HL-60 (cell line): ENCODE measurements around the gene ARX.

Experiments used
- DNase-seq, 2 experiments: peaks; one replicate each; pipeline ENCODE4 v3.0.0-alpha.2; 2010 to 2020; ENCODE audit warnings: low read depth in 1 of 2, low spot score in 1 of 2
- H3K27ac ChIP-seq: fragments of 250-450 bp; sonication (Bioruptor Pico); replicated peaks from 2 replicates; pipeline ENCODE4 v1.5.1; 2020; ENCODE audit warnings: mild to moderate bottlenecking, moderate library complexity
- H3K27me3 ChIP-seq: fragments of 250-450 bp; sonication (Bioruptor Pico); 2 replicates; pipeline ENCODE4 v1.5.1; 2021; ENCODE audit warnings: mild to moderate bottlenecking, moderate library complexity; ENCODE audit not compliant: insufficient read depth, poor library complexity, severe bottlenecking
- H3K4me3 ChIP-seq: replicated peaks from 2 replicates; pipeline ENCODE4 v1.5.1; 2011; ENCODE audit warnings: mild to moderate bottlenecking, control low read depth, low read length; ENCODE audit not compliant: insufficient read depth
- GABPA ChIP-seq: IDR thresholded peaks from 2 replicates; pipeline ENCODE4 v1.6.1; 2012; ENCODE audit warnings: low read depth
- POLR2AphosphoS5 ChIP-seq: IDR thresholded peaks from 2 replicates; pipeline ENCODE4 v1.6.1; 2012; ENCODE audit warnings: low read depth
- SPI1 ChIP-seq: IDR thresholded peaks from 2 replicates; pipeline ENCODE4 v1.6.1; 2012; ENCODE audit warnings: low read depth, mild to moderate bottlenecking, borderline replicate concordance
- TF ChIP-seq, protein P1 (sequence below): IDR thresholded peaks from 2 replicates; pipeline ENCODE4 v1.6.1; 2012; ENCODE audit warnings: low read depth; ENCODE audit not compliant: insufficient replicate concordance
- TF ChIP-seq, protein P2 (sequence below): IDR thresholded peaks from one replicate; pipeline ENCODE4 v1.5.1; 2011; ENCODE audit warnings: low read length, control low read depth, inconsistent platforms; ENCODE audit not compliant: insufficient read depth

ARX gene

DNA sequence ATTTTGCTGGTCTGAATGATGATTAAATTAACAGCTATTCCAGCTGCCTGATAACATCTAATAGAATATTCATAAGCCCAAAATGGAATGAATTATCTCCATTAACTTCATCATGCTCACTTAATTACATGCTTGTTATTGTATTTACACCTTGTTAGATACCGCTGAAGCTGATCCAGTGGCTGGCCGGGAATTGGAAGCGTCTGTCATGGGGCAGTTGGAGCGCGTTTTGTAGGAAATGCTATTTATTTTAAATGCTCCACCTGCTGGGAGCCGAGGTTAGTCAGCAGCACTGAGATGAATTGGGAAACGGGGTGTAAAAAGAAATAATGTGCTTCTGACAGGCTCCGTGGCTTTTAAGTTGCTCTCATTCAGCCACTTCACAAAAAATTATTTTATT, 25.2 kb downstream of the ARX start:
- no peaks in the 10 kb centered on the region for H3K27me3 ChIP-seq
- no peak for DNase-seq
- no peak overlapping the region for H3K4me3 ChIP-seq
- TF ChIP-seq POLR2AphosphoS5 = no peak
- no peak for TF ChIP-seq GABPA
- TF ChIP-seq, protein P1, sequence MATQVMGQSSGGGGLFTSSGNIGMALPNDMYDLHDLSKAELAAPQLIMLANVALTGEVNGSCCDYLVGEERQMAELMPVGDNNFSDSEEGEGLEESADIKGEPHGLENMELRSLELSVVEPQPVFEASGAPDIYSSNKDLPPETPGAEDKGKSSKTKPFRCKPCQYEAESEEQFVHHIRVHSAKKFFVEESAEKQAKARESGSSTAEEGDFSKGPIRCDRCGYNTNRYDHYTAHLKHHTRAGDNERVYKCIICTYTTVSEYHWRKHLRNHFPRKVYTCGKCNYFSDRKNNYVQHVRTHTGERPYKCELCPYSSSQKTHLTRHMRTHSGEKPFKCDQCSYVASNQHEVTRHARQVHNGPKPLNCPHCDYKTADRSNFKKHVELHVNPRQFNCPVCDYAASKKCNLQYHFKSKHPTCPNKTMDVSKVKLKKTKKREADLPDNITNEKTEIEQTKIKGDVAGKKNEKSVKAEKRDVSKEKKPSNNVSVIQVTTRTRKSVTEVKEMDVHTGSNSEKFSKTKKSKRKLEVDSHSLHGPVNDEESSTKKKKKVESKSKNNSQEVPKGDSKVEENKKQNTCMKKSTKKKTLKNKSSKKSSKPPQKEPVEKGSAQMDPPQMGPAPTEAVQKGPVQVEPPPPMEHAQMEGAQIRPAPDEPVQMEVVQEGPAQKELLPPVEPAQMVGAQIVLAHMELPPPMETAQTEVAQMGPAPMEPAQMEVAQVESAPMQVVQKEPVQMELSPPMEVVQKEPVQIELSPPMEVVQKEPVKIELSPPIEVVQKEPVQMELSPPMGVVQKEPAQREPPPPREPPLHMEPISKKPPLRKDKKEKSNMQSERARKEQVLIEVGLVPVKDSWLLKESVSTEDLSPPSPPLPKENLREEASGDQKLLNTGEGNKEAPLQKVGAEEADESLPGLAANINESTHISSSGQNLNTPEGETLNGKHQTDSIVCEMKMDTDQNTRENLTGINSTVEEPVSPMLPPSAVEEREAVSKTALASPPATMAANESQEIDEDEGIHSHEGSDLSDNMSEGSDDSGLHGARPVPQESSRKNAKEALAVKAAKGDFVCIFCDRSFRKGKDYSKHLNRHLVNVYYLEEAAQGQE = no peak
- TF ChIP-seq, protein P2, sequence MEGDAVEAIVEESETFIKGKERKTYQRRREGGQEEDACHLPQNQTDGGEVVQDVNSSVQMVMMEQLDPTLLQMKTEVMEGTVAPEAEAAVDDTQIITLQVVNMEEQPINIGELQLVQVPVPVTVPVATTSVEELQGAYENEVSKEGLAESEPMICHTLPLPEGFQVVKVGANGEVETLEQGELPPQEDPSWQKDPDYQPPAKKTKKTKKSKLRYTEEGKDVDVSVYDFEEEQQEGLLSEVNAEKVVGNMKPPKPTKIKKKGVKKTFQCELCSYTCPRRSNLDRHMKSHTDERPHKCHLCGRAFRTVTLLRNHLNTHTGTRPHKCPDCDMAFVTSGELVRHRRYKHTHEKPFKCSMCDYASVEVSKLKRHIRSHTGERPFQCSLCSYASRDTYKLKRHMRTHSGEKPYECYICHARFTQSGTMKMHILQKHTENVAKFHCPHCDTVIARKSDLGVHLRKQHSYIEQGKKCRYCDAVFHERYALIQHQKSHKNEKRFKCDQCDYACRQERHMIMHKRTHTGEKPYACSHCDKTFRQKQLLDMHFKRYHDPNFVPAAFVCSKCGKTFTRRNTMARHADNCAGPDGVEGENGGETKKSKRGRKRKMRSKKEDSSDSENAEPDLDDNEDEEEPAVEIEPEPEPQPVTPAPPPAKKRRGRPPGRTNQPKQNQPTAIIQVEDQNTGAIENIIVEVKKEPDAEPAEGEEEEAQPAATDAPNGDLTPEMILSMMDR = no peak
- TF ChIP-seq SPI1 = no peak
- no peak overlapping the region for H3K27ac ChIP-seq

DNA sequence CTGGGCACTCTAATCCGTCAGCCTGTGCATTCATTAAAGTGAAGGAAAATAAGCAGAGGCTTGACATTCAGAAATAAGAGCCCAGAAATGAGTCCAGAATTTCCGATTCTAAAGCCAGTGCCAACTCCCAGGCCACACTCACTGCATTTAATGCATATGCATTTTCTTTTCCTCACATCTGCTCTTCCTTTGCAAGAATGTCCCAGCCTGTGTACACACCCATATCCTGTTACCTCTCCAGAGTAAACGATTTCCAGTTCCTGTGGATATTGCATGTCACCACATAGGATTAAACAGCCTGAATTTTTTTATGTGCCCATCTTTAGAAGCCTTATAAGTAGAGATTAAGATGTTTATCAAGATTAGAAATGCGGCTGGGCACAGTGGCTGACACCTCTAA, 27.5 kb downstream of the ARX start:
- Histone ChIP-seq H3K4me3 (no peak overlapping the region), H3K27ac (no peak overlapping the region), H3K27me3 (no peaks in the 10 kb centered on the region)
- DNase-seq = no peak
- TF ChIP-seq, protein P2 = no peak
- TF ChIP-seq, protein P1 = no peak

DNA sequence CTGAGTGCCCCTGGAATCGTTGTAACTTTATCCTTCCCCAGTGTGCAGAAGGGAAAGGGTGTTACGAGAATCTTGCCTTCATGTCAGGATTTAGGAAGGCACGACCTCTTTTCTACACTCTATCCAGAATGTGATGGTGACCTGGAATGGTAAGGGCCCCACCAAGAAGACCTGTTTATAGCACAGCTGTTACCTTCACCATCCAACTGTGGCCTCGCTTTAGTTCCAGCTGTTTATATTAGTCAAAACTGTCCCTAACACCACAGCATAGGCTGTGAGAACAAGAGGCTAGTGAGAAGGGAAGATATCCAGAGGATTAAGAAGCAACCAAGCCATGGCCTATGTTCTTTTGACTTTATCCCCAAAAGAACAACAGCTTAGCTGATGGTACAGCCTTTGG, 28.0 kb downstream of the ARX start:
- Histone ChIP-seq H3K27ac (no peak overlapping the region), H3K27me3 (no peaks in the 10 kb centered on the region), H3K4me3 (no peak overlapping the region)
- TF ChIP-seq POLR2AphosphoS5 (no peak), SPI1 (no peak), GABPA (no peak)
- DNase-seq = no peak

DNA sequence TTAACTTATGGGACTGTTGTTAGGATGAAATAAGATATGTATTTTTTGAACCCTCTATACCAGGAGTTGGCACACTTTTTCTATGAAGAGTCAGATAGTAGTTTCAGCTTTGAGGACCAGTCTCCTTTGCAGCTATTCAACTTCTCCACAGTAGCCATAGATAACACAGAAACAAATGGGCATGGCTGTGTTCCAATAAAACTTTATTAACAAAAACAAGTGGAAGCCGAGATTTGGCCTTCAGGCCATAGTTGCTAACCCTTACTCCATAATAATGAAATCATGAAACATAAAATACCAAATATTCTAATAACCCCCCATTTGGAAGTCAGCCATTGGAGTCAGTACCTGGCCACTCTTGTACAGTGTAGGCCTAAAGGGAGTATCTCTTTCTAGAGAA, 30.6 kb downstream of the ARX start:
- TF ChIP-seq, protein P2 = no peak
- TF ChIP-seq GABPA = no peak
- no peak for TF ChIP-seq SPI1
- TF ChIP-seq, protein P1 = no peak
- TF ChIP-seq POLR2AphosphoS5 = no peak
- H3K27ac ChIP-seq = no peak overlapping the region
- H3K27me3 ChIP-seq = no peaks in the 10 kb centered on the region
- DNase-seq = no peak
- no peak overlapping the region for H3K4me3 ChIP-seq
